Activated CD8-positive, alpha-beta T cell treated with anti-CD3 and anti-CD28 coated beads for 36 hours (primary cell): ENCODE results near the gene C1QTNF6. TPM values are rescaled to one million over a fixed set of nuclear protein-coding genes. Genes with fewer than 3 reads are reported as not detected.

Experiments
- ATAC-seq: fragments of 200-7000 bp; cut with Tn5 transposase; one replicate; pipeline ENCODE4 v1.10.0; 2021; ENCODE audit warnings: mild to moderate bottlenecking, moderate library complexity
- CTCF ChIA-PET: fragments of 350-600 bp; sonication (Branson Sonifier 250); formaldehyde crosslinking; loops from one replicate; lab custom pipeline; 2021; ENCODE audit warnings: antibody characterized with exemption; lab: Charles Lee
- POLR2A ChIA-PET: fragments of 350-600 bp; sonication (Branson Sonifier 250); formaldehyde crosslinking; loops from one replicate; lab custom pipeline; 2021; ENCODE audit warnings: antibody characterized with exemption; lab: Charles Lee
- DNase-seq: peaks from one replicate; pipeline ENCODE4 v3.0.0-alpha.2; 2020
- H3K27ac Mint-ChIP-seq: one replicate; pipeline ENCODE4 v1.8.0; 2021; ENCODE audit warnings: mild to moderate bottlenecking, mixed read lengths
- H3K27me3 Mint-ChIP-seq: one replicate; pipeline ENCODE4 v1.8.0; 2021; ENCODE audit warnings: mixed read lengths
- H3K36me3 Mint-ChIP-seq: one replicate; pipeline ENCODE4 v1.8.0; 2021; ENCODE audit warnings: low read depth, mixed read lengths
- H3K4me1 Mint-ChIP-seq: one replicate; pipeline ENCODE4 v1.8.0; 2021; ENCODE audit warnings: low read depth, mixed read lengths
- H3K4me3 Mint-ChIP-seq: one replicate; pipeline ENCODE4 v1.8.0; 2021; ENCODE audit warnings: mild to moderate bottlenecking, moderate library complexity, mixed read lengths
- H3K9me3 Mint-ChIP-seq: one replicate; pipeline ENCODE4 v1.8.0; 2021; ENCODE audit warnings: mixed read lengths
- CTCF ChIP-seq: fragments of 200-600 bp; IDR thresholded peaks from one replicate; pipeline ENCODE4 v1.8.0; 2022; ENCODE audit warnings: antibody characterized with exemption, mild to moderate bottlenecking
- intact Hi-C: fragments of 100-400 bp; cut with micrococcal nuclease; formaldehyde crosslinking; loops from one replicate; pipeline ENCODE4 v1.10.0; 2022
- total RNA-seq, 2 experiments: library from RNA; stranded (reverse); gene quantifications; one replicate each; pipeline ENCODE4 v1.2.3, GENCODE V29; 2021

The C1QTNF6 gene
- total RNA-seq, 2 experiments from 2014 or later = 6.4 TPM

DNA sequence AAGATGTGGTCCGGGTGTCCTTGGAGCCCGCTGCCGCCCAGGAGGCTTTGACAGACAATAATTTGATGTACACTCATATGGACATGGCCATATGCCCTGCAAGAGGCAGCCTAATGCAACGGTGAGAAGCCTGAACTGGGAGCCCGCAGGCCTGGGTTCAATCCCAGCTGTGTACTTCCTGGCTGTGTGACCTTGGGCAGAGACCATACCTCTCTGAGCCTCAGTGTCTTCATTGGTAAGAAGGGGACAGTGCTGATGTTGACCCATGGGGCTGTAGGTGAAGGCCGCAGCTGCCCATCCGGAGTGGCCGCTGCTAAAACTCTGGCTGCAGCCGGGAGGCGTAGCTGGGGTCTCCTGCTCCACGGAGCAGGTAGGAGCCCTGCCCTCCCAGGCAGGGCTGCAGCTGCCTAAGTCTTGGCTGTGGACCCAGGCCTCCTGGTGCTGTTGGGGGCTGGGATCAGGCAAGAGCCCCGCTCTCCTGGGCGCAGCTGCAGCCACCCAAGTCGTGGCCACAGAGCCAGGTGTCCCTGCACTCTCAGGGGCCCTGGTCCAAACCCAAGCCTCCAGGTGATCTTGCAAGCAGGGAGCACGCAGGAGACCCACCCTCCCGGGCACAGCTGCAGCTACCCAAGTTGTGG lies 47.2 kb downstream of the C1QTNF6 start:
- Mint-ChIP-seq H3K9me3 (no peaks in the 10 kb centered on the region), H3K27ac (peak overlapping the region; percentile 73), H3K36me3 (peaks cover 84% of the 10 kb centered on the region), H3K4me3 (no peak overlapping the region), H3K27me3 (no peaks in the 10 kb centered on the region), H3K4me1 (peaks cover 79% of the 10 kb centered on the region)
- POLR2A ChIA-PET = interaction anchor here (0.6 to 15.9 kb wide), 4 partner anchors 8 to 362 kb away, joined by 4 to 321 read pairs (median 22); partner anchors contain the start of gene IL2RB
- intact Hi-C loops = loop anchor here (10.0 kb wide), 1 partner anchor 54 kb away; no protein-coding TSS in a partner anchor
- no peak for TF ChIP-seq CTCF
- ATAC-seq (no peak), DNase-seq (no peak)
- CTCF ChIA-PET = interaction anchor here (1.0 to 3.3 kb wide), 6 partner anchors 15 to 62 kb away, joined by 3 to 15 read pairs (median 3); no protein-coding TSS in a partner anchor

DNA sequence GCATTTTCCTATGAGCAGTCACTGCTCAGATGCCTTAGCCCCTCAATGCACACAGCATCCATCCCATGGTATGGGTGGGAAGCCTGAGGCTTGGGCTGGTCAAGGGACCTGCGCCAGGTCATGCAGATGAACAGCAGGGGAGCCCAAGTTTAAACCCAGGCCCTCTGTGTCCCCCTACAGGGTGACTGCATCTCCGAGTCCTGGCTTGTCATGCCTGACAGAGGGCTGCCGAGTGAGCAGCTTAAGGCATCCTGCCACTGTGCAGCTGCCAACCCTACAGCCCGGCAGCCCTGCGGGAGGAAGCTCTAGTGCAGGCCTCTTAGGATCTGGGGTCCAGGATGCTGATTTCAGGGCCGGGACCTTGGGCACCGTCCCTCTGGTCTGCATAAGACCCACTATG lies 48.3 kb downstream of the C1QTNF6 start:
- intact Hi-C loops = loop anchor here (10.0 kb wide), 1 partner anchor 55 kb away; no protein-coding TSS in a partner anchor
- no peak overlapping the region for H3K4me3 Mint-ChIP-seq
- no peaks in the 10 kb centered on the region for H3K9me3 Mint-ChIP-seq
- no peaks in the 10 kb centered on the region for H3K27me3 Mint-ChIP-seq
- peak overlapping the region; percentile 92 for H3K27ac Mint-ChIP-seq
- no peak for DNase-seq
- CTCF ChIA-PET = interaction anchor here (1.2 to 3.3 kb wide), 5 partner anchors 14 to 61 kb away, joined by 3 to 15 read pairs (median 3); no protein-coding TSS in a partner anchor
- H3K4me1 Mint-ChIP-seq = peaks cover 76% of the 10 kb centered on the region
- no peak for TF ChIP-seq CTCF
- peak; percentile 25 for ATAC-seq
- POLR2A ChIA-PET = interaction anchor here (1.5 to 15.9 kb wide), 3 partner anchors 9 to 22 kb away, joined by 7 to 321 read pairs (median 38); partner anchors contain the start of gene IL2RB
- H3K36me3 Mint-ChIP-seq = peaks cover 83% of the 10 kb centered on the region

GRCh38 chr22:37138849-37139561 lies 49.0 kb downstream of the C1QTNF6 start:
- ChIA-PET CTCF (interaction anchor here (1.2 to 3.3 kb wide), 4 partner anchors 13 to 60 kb away, joined by 3 to 15 read pairs (median 4); no protein-coding TSS in a partner anchor), POLR2A (interaction anchor here (4.3 to 15.9 kb wide), 2 partner anchors 10 to 12 kb away, joined by 38 to 321 read pairs; partner anchors contain the start of gene IL2RB)
- H3K4me1 Mint-ChIP-seq = peaks cover 75% of the 10 kb centered on the region
- DNase-seq = peak; percentile 60
- H3K36me3 Mint-ChIP-seq = peaks cover 83% of the 10 kb centered on the region
- no peaks in the 10 kb centered on the region for H3K9me3 Mint-ChIP-seq
- no peak for TF ChIP-seq CTCF
- intact Hi-C loops = no loop called here
- peak overlapping the region; percentile 20 for H3K4me3 Mint-ChIP-seq
- peak; percentile 47 for ATAC-seq
- H3K27ac Mint-ChIP-seq = peak overlapping the region; percentile 92
- no peaks in the 10 kb centered on the region for H3K27me3 Mint-ChIP-seq

- TF ChIP-seq CTCF = no peak
- intact Hi-C loops = no loop called here
- Mint-ChIP-seq H3K4me1 (peaks cover 71% of the 10 kb centered on the region), H3K27ac (peak overlapping the region; percentile 92), H3K27me3 (no peaks in the 10 kb centered on the region), H3K4me3 (no peak overlapping the region), H3K9me3 (no peaks in the 10 kb centered on the region), H3K36me3 (peaks cover 81% of the 10 kb centered on the region)
- ChIA-PET POLR2A (interaction anchor here (1.0 to 15.9 kb wide), 5 partner anchors 11 to 71 kb away, joined by 3 to 321 read pairs (median 14); partner anchors contain the start of genes C1QTNF6 and IL2RB), CTCF (interaction anchor here (0.8 to 2.5 kb wide), 3 partner anchors 14 to 61 kb away, joined by 3 to 11 read pairs (median 3); no protein-coding TSS in a partner anchor)
- DNase-seq = no peak
- ATAC-seq = peak; percentile 34
Measured at GRCh38 chr22:37137903-37138665, 50.0 kb downstream of the C1QTNF6 start.
